Suppressor macrophage treated with lipopolysaccharide for 1 hour (primary cell): ENCODE data around the gene MMP13.
A peak's percentile ranks its signal among the peaks of the same experiment; 100 is the strongest.
"Not testable (repeated sequence)": the region's sequence is repeated elsewhere in the genome, so short reads cannot be mapped to it uniquely, and the experiment has no call there.

Experiments
- DNase-seq, 3 donors: peaks; one replicate each; pipeline ENCODE4 v3.0.0-alpha.2; 2020 to 2022

The MMP13 gene

DNA sequence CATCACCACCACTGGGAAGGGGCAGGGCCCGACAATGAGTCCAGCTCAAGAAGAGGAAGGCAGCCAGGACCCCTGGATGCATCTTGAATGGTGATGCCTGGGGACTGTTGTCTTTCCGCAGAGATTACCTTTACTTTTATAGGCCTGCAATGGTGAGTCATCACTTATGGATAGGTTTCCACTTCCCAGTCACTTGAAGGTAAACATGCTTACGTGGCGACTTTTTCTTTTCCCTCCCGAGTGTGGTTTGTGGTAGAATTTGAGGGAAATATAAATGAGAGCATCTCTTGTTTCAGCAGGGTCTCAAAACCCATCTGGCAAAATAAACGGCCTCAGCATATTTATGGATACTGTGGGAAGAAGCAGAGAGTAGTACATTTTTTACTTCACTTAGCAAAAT lies at the start of gene MMP13:
TSS of gene MMP13 (minus strand) at position 109 of the 400 bp plus-strand sequence. CDS start at position 82, 27 bp downstream.
- DNase-seq = no peak

DNA sequence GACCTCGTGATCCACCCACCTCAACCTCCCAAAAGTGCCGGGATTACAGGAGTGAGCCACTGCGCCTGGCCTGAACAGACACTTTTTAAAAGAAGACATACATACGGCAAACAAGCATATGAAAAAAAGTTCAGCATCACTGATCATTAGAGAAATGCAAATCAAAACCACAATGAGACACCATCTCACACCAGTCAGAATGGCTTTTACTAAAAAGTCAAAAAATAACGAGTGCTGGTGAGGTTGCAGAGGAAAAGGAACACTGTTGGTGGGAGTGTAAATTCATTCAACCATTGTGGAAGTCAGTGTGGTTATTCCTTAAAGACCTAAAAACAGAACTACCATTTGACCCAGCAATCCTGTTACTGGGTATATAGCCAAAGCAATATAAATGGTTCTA lies 48.7 kb upstream of the MMP13 start:
- not testable (repeated sequence) for DNase-seq

DNA sequence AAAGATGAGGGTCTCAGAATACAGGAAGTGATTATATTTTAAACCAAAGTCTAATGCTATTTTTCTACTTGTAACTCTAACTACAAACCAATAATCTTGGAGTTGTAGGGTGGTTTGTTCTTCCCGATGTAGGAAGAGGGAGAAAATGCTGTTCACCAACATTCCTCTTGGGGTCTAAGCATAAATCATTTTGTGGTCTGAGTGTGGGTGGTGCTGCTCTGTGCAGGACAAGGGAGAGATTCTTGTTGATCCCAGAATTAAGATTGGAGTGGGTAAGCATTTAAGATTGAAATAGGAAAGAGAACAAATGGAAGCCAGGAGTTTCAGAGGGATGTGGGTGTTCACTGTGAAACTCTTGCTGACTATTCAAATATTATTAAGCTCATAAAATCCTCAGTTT lies 38.6 kb upstream of the MMP13 start:
- no peak for DNase-seq

DNA sequence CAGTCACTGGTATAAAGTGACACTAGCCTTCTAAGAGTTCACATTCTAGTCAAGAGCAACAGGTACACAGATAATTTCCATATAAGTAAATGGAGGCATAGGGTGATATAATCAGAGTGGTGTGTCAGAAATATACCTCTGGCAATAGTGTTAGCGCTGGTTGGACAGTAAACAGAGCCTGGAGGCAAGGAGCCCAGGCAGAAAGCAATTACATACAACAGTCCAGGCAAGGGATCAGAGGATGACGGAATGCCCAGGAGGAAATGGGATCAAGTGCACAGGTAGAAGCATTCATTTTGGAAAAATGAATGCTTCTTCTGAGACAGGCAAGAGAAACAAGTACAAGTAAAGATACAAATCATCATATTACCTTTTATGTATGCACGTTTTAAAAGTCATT lies 36.2 kb upstream of the MMP13 start:
- DNase-seq = no peak

DNA sequence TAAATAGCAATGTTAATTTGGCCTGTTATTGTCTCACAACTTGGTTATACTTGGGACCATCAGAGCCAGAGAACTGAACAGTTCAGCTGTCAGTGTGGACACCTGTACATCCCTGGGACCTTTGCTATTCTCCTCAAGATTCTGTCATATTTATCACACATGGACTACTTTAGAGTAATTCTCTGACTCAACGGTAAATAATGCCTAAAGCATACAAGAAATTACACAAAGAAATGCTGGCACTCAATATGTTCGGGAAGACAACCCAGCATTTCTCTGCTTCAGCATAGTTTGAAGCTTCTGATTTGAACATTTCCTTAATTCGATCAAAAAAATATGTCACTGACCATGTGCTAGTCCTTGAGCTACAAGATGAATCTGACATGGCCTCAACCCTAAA lies 34.6 kb upstream of the MMP13 start:
- no peak for DNase-seq

DNA sequence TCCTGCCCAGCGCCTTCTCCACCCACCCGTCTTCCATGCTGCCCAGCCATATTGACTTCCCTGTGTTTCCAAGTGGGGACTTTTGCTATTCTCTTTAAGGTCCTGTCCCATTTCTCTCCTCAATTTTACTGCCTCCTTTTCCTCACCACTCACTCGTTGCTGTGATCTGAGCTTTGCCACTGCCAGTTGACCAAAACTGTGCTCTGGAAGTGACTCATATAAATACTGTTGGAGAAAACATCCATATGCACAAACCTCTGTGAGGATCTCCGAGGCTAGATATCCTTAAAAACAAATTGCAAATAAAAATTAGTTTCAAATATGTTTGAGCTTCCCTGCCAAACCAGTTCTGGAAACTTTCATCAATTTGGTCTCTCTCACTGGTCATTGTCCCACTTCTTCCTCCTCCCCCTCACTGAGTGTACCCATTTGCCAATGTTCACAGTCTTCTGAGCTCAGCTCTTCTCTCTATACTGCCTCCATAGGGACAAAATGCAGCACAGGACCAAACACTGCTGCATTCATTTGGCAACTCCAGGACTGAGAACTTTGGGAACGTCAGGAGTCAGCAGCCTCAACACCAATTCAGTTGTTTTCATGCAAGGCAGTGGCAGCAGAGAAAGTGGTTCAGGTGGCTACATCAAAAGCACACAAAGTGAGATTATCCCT lies 34.0 kb upstream of the MMP13 start:
- DNase-seq = no peak

DNA sequence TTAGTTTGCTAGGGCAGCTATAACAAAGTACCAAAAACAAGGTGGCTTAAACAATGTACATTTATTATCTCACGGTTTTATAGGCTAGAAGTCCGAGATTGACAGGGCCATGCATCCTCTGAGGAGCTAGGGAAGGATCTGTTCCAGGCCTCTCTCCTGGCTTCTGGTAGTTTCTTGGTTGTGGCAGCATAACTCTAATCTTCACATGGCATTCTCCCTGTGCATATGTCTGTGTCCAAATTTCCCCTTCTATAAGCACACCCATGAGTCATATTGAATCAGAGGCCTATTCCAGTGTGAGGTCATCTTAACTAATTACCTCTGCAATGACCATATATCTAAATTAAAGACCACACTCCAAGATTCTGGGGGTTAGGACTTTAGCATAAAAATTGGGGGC lies 31.3 kb upstream of the MMP13 start:
- peak; percentile 13 to 35 (median 30) for DNase-seq

DNA sequence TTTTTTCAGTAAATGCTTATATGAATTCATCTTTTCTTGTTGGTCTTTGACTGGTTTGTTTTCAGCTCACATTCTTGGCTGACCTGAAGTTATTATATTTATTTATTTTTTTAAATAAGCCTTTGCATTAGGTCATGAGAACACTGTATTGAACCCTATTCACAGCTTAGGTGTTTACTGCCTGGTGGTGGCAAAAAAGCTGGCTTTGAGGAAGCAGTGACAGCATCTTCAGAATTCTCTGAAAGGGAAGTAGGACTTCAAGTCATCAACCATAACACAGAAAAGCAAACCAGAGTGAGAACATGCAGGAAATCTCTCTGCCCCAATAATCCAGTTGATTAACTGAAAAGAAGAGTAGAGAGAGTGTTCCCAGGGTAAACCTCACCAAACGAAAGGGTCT lies 30.3 kb upstream of the MMP13 start:
- peak; percentile 14 to 42 (median 29) for DNase-seq

DNA sequence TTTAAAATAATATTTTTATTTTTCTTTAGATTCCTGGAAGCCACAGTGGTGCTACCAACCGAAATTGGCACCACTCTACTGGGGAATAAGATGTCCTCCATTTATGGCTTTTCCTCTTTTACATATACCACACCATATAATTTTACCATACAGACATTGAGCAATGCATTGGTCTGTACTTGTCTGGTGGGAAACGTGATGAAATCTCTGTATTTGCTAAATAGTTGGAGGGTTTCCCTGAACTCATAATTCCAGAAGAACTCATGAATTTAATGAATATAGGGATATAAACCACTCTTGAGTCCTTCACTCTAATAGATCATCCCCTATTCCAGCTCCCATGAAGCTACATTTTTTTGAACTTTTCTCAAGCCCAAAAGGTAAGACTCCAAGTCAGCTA lies 28.0 kb upstream of the MMP13 start:
- no peak for DNase-seq

DNA sequence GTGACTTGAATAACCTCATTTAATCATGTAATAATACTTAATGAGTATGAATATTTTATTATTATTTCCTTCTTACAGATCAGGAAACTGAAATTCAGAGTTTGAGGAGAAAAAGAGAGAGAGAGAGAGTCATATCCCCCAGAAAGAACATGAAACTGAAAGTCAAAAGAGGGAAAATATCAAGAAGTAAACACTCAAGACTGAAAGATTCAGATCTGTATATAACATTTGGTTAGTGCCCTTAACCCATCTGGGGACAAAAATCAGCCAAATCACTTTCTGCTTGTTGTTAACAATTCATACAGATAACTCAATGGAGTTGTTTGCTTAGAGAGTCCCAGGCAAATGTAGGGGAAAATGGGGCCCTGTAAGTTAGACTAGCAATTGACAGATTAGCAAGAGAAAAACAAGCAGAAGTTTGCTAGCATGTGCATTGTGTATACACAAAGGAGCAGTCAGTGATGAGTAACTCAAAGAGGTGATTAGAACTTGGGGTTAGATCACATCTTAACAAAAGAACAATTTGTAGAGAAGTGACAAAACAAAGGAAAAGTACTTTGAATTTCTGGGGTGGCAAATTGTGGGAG lies 25.9 kb upstream of the MMP13 start:
- DNase-seq = no peak

DNA sequence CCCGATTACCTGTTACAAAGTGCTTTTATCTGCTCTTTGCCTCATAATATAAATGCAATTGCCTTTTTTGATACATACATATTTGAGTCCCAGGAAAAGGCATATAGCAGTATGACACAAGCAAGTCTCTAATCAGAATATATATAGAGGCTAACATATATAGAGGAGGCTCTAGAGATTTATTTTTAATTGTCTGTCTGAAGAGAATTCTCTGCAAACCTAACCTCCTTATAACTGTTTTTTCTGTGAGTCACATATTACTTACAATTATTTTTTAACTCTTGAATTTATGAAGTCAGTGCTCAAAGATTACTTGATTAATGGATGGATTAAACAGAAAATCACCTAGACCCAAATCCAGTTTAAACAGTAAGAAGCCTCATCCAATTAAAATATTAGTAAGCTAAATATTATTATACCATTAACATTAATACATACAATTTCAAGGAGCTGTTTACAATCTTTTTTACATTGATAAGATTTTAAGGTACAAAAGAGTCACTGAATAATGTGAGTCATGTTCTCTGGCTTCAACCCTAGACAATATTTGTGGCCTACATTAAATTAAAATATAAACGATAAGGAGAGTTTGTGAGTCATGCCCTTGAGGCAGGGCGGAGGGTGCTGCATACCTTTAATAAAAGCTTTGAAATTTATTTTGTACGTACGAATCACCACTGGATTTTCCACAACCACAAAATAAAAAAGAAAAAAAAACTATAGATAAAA lies 19.2 kb upstream of the MMP13 start:
- DNase-seq = no peak

DNA sequence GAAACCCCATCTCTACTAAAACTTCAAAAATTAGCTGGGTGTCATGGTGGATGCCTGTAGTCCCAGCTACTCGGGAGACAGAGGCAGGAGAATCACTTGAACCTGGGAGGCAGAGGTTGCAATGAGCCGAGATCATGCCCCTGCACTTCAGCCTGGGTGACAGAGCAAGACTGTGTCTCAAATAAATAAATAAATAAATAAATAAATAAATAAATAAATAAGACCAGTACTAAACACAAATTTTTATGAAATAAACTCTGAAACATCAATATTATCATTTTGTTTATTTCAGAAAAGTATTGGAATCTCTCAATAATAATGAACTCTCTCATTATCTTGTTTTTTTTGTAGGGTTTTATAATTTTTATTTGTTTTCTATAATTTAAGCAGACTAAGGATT lies 18.2 kb upstream of the MMP13 start:
- not testable (repeated sequence) for DNase-seq

DNA sequence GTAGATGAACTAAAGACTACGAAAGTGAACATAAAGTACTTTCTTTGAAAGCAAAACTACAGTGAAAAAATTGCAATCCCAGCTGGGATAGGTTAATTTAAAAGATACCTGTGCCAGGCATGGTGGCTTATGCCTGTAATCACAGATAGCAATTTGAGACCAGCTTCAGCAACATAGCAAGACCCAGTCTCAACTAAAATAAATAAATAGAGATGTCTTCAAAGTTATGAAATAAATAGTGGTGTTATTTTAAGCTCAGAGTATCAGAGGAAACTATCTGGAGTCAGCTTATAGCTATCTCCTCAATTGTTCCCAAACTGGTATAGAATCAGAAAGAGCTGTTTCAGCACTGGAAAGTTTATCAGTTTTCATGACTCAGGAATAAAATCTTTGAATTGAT lies 17.3 kb upstream of the MMP13 start:
- no peak for DNase-seq

DNA sequence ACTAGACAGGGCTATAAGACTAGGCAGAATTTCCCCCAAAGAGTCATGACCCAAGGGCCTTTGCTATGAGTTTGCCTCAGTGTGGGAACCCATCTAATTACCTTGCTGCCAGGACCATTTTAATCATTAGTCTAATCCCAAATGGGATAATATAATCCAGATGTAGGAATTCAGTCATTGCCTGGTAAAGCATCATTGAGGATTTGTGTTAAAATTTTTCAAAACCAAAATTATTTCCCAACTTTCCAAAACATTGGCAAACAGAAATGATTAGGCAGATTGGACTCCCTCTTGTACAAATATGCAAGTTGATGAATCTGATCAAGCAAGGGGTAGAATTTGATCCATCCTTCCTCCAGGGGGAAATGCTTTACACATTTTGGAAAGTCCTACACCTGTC lies 16.2 kb upstream of the MMP13 start:
- DNase-seq = no peak

DNA sequence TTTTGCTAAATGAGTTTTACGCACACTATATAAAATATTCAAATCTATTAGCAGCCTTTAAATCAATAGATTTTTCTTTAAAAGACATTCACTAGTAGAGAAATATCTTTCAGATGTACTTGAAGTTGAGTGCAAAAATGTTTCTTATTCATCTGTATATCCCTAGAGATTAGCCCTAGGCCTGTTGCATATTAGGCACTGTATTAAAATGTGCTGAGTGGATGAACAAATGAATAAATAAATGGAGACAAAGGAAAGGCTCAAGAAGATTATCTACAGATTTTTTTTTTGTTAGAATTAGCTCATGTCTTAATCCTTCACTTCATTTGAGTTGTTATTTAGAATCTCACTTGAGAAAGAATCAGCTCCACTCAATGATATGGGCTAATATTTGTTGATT lies 12.0 kb upstream of the MMP13 start:
- DNase-seq = no peak

DNA sequence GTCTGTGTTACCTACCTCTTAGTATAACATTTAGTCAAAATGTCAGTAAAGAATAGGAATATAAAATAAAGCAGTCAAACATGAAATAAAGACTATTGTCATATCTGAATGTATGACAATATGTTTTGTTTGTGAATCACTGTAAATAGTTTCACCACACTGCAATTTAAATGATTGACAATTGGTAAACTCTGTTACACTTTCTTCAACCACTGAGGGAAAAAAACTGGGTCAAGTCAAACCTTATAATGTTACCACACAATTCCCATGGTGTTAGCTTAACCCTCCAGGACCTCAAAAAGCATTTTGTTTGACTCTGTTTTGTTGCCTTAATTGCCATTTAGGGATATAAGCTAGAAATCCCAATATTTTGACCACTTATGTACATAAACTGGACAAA lies 10.5 kb upstream of the MMP13 start:
- no peak for DNase-seq

DNA sequence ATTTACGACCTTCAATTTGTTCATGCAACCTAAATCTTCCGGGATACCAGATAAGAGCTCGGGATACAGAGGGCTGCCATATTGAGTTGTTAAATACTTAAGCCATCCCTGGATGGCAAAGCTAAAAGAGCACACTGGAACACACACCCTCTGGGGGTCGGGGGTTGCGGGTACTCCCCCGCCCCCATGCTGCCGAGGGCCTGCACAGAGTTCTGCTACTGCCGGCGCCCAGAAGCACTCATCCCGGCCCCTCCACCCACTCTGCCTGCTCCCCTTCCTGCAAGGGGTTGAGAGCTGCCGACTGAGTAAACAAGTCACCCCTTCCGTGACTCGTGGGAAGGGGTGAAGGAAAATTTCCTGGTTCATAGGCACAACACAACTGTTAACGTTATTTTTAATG lies 9.3 kb upstream of the MMP13 start:
- no peak for DNase-seq

DNA sequence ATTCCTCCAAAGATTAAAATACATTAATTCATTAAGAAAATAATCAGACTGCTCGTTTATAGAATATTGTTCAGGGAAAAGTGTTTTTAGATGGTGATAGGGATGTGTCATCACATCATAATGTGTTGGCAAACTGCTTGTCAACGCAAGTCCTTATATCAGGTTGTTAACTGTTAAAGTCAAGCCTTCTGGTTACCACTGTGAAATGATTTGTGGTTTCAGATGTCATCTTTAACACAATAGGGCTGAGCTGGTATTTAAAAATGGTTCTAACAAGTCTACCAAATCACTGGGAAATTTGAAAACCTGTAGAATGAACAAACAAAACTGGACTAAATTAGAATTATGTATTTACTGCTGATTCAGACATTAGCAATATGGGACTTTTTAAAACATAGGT lies 2.4 kb upstream of the MMP13 start:
- DNase-seq = no peak

DNA sequence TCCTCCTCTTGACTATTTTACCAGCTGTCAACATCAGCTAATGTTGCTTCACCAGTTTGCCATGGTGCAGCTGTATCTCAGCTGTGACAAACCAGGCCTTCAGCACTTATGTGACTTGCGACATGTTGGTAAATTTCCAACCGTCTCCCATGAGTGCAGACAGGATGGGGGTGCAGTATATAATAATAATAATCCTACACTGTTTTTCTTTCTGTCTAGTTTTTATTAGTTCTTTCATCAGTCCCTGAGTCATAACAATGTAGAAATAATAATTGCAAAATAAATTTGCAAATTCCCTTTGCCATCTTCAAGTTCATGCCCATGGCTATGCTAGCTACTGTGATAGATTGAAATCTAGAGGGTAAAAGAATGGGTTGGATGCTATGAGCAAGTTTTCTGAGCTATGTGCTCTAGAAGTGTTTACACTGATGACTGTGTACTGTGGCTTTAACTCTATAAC lies 4.9 kb downstream of the MMP13 start:
- DNase-seq = no peak

DNA sequence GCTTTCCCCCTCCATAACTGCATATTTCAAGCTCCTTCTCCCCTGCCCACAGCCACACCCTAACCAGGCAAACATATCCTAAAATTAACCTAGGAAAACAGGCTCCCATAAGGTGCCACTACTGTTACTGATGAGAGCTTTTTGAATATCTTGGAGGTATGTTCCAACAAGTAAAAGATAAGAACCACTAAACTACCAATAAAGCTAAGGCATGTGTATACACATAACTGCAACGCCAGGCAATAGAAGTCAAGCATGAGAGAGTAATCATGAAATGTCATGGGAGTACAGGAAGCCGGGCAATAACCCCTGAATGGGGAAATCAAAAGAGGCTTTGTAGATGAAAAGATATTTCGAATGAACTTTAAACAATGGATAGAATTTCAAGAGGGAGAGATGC lies 9.3 kb downstream of the MMP13 start:
- no peak for DNase-seq

DNA sequence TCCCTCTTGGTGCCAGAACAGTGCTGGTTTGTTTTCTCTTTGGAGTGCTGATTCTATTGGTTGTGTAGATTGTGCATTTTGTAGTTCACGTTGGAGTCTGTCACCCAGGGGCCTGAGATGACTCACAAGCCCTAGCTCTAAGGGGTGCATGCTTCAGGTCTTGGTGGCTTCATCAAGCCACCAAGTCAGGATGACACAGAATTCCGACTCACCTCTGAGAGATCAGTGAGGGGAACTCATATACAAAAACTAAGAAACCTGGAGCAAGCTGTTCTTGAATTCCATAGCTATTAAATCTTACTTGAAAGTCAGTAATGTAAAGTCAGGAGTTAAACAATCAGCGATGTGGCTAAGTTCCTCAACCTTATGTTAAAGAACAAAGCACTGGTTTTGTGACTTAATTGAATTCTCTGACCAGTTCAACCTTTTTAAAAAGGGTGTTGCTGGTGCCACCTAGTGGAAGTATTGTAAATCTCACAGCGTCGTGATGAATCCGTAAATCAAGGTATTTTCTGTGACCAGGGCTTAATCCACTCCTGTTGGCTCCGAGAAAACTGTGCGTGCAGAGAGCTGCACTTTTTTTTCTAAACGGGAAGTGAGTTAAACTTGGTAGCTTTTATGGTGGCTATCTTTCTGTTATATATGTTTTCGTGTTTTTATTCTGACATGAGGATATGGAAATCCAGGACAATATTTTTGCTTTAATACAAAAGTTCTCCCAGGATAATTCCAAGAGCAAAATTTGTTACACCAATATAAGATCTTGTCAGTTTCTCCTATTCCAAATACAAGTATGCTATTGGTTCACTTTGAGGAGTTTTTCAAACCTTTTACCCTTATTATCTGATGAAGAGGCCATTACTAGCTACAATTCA lies 14.6 kb downstream of the MMP13 start:
- peak; percentile 80 to 91 (median 87) for DNase-seq

DNA sequence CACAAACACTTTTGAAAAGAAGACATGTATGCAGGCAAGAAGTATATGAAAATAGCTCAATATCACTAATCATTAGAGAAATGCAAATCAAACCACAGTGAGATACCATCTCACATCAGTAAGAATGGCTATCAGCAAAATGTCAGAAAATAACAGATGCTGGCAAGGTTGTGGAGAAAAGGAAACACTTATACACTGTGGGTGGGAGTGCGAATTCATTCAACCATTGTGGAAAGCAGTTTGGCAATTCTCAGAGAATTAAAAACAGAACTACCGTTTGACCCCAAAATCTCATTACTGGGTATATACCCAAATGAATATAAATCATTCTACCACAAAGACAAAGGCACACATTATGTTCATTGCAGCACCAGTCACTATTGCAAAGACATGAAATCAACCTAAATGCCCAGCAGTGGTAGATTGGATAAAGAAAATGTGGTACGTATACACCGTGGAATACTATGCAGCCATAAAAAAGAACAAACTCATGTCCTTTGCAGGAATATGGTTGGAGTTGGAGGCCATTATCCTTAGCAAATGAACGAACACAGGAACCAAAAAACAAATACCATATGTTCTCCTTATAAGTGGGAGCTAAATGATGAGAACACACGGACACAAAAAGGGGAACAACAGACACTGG lies 18.5 kb downstream of the MMP13 start:
- DNase-seq = no peak

DNA sequence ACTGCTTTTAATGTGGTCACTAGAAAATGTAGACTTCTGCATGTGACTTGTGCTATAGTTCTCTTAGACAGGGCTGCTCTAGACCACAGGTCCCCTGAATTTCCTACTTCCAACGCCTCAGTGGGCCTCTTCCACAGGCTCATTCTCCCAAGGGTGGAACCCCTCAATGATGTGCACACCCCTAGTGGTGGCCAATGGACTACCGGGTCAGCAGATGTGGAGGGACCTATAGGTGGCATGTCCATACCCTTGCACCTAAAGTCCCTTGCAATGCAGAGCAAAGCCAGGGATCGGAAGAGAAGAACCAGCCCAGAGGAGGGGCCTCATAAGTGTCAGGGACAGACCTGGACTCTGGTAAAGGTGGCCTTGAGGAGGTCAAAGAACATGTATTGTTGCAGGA lies 20.0 kb downstream of the MMP13 start:
- peak in 1 of 3 donors; percentile 17 for DNase-seq
